Femur (tissue), 1 donor: Measurements from ENCODE around the gene TMEM81.
A peak's percentile ranks its signal among the peaks of the same experiment; 100 is the strongest.

Source experiments
- DNase-seq: peaks from one replicate; pipeline ENCODE4 v3.0.0-alpha.2; 2017

The TMEM81 gene

DNA sequence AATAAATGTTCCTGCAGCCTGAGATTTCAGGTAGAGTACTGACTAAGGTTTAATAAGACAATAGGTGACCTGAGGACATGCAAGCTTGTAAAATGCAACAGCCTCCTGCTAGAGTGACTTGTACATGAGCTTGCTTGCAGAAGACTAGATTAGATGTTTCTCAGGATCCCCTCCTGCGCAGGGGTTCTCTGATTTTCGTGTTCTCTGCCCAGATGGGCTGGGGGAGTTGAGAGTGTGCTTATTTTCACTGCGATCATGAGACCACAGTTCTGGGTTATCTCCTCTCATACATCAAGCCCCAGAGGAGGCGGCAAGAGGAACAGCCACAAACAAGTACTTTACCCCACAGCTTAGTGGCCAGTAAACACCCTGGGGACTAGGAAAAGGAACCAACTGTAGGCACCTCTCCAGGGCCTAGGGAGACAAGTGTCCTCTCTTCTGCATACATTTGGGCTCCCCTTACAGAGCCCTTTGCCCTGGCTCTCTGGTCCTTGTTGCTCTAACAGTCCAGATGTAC lies 8.0 kb downstream of the TMEM81 start:
- DNase-seq, result no peak

DNA sequence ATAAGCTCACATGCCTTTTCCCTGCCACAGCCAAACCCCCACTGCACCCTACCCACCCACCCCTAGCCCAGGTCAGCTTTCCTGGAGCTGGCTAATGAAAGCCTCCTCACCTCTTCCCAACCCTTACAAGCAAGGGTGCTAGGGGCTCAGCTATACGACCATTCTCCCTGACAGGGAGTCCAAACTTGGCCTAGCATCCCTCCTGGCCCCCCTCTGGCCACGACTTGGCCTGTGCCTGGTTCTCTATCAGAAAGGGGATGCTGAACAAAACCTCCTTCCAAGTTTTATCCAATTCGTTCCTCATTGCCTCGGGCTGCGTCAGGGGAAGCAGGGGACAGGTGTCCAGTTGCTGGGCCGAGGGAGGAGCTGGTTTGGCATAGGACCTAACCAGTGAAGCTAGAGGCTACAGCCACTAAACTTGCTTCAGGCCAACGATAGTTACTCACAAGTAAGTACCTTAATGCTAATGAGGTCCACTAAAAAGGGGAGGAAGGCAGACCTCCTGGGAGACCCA lies 8.6 kb downstream of the TMEM81 start:
- no peak for DNase-seq

DNA sequence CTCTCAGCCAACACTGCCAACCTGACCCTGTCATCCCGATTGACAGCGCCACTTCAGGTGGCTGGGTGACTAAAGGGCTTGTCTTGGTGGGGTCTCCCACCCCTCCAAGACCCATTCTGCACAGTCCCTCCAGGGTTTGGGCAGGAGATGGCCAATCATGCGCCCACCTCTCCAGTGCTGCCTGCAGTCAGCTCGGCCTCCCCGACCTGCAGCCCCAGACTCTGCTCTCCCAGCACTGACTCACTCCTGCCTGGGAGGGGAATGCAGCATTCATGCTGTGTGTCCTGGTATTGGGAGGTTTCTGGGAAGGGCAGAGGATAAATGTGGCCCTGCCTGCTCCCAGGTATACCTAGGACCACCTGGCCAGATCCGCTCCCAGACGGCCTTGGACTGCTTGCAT lies 9.7 kb downstream of the TMEM81 start:
- no peak for DNase-seq

DNA sequence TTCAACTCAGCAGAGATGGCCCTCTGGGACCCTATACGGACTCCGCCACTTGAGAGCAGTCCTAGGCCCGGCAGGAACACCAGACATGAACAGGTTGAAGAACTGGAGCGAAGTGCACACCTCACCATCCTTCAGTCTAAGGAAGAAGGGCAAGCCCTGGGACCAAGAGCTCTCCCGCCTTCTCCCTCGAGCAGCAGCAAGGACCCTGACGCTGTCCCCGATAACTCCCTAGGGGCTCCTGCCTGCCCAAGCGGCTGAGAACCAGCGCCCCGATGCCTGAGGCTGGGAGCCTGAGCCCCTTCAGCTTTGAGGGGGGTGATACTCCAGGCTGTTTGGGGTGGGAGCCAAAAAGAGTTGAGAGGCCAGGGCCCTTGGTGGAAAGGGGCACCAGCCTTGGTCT lies 10.2 kb downstream of the TMEM81 start:
- no peak for DNase-seq

DNA sequence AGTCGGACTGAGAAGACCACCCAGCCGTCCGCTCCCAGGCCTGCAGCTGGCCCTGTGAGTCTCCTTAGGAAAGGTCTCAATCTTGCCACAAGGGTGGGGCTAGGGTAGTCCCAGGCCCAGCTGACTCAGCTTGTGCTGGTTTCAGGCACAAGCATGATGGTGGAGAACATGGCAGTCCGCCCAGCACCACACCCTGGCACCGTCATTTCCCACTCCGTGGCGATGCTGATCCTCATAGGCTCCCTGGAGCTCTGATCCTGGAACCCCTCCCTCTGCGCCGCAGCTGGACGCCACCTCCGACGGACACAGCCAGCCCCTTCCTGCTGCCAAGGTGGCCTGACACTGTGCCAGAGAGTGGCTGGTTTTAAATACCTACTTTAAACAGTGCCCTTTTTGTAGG lies 10.7 kb downstream of the TMEM81 start:
- peak; percentile 43 for DNase-seq

DNA sequence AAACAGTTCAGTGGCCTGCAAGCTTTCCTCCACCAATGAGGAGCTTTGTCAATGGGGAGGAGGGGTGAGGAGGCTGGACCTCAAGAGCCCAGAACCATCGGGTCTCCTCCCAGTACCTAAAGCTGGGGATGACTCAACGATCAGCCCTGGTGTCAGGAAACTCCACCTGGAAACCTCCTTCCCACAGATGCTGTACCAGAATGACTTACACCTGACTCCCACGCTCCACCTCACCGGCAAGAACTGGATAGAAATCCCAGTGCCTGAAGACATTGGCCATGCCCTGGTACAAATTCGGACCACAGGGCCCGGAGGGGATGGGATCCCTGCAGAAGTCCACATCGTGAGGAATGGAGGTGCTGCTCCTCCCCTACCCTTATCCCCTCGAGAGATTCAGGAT lies 11.4 kb downstream of the TMEM81 start:
- DNase-seq, result no peak

DNA sequence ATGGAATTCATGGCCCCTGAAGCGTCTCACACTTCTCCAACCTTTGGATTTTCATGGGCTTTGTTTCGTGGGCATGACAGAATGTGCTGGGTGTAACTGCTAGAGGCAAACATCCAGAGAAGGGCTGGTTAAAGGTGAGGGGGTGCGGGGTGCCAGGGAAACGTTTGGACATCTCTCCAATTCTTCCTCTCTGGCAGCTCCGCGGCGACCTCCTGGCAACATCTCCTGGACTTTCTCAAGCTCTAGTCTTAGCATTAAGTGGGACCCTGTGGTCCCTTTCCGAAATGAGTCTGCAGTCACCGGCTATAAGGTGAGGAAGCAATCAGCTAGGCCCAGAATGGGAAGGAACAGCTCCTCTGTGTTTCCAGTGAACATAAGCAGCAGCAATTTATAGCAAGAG lies 12.0 kb downstream of the TMEM81 start:
- no peak for DNase-seq

DNA sequence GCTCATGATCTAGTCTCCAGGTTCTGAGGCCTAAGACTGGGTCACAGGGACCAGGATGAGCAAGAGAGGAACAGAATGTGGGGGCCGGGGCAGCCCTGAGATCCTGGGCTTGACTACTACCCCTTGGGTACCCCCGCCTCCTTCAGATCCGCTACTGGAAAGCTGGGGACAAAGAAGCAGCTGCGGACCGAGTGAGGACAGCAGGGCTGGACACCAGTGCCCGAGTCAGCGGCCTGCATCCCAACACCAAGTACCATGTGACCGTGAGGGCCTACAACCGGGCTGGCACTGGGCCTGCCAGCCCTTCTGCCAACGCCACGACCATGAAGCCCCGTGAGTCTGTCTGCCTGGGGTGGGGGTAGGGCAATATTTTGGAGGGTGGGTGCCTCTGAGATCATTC lies 12.5 kb downstream of the TMEM81 start:
- DNase-seq, result no peak

DNA sequence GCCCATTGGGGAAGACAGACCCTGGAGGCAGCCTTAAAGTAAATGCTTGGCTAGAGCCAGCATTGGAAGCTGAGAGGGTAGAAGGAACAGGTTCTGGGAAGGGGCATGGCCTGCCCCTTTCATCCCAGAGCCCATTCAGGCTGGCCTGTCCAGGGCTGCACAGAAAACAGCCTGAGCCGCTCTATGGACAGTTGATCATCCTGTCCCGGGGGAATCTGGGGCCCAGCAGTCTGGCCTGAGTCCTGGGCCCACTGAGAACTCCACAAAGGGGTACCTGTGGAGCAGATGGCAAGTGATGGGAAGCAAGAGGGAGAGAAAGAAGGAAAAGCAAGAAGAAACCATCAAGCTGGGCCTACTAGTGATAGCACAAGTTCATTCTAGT lies 13.2 kb downstream of the TMEM81 start:
- DNase-seq, result no peak

DNA sequence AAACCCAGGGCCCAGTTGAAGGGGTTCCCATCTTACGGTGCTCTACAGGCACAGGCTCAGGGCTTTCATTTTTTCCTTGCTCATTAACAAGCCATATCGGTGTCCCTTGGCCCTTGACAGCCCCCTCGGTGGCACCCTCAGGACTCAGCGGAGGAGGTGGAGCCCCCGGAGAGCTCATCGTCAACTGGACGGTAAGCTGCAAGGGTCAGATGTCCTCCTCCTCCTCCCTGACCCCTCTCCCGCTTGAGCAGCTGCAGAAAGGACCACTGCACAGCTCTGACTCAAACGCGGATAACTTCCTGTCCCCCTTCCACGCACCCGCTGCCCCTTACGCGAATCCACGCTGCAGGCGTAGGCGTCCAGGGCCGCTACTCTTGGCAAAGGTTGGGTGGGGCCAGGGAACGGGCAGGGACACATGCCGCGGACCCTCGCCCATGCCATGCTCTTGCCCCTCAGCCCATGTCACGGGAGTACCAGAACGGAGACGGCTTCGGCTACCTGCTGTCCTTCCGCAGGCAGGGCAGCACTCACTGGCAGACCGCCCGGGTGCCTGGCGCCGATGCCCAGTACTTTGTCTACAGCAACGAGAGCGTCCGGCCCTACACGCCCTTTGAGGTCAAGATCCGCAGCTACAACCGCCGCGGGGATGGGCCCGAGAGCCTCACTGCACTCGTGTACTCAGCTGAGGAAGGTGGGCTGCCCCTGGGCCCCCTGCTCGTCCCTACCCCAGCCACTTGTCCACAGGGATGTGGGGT lies 14.7 kb downstream of the TMEM81 start:
- DNase-seq, result no peak

DNA sequence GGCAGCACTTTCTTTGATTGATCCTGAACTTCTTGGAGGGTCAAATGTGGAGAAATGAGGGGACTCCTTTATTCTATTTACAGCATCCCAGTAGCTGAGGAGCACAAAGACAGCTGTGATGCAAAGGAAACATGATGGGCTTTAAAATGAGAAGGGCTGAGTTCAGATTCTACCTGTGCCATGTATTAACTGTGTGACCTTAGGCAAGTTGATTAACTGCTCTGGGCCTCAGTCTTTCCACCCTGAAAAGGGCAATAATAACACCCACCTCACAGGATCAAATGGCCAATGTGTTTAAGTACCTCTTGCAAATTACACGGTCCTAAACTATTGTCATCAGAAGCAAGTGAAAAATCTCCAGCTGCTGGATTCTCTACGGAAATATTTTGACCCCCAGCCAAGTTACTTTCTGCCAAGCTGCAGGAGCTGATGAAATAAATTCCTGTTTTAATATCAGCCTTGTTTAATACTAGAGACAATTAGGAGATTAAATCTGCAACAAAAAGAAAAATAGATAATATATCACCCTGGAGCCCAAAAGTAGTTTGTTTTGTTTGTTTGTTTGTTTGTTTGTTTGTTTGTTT lies 15.7 kb downstream of the TMEM81 start:
- no peak for DNase-seq

DNA sequence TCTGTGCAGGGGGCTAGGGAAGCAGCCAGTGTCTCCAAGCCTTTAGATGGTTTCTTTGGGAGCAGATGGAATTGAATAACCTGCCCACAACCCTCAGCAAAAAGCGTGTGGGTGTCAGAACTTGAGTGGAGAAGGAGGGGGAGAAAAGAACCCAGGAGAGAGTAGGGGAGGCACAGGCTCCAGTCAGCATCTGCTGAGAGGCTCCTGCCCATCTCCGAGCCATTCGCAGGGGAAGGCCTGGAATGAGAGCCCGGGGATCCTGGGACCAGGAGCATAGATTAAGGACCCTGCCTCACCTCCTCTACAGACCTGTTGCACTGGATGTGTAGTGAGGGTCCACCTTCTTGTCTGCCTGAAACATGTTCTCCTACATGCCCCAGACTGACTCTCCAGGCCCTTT lies 16.3 kb downstream of the TMEM81 start:
- DNase-seq, result no peak

DNA sequence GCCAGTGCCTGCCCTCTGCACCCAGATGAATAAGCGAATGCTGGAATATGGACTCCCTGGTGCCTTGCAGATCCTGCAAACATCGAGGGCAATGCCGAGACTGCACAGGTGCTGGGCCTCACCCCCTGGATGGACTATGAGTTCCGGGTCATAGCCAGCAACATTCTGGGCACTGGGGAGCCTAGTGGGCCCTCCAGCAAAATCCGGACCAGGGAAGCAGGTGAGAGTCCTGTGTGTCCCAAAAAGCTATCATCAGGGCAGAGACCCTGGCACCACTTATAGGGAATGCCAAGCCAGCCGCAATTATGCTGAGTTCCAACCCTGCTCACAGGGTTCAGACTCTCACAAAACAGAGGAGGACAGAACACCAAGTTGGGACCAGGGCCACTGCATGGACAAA lies 17.2 kb downstream of the TMEM81 start:
- no peak for DNase-seq

DNA sequence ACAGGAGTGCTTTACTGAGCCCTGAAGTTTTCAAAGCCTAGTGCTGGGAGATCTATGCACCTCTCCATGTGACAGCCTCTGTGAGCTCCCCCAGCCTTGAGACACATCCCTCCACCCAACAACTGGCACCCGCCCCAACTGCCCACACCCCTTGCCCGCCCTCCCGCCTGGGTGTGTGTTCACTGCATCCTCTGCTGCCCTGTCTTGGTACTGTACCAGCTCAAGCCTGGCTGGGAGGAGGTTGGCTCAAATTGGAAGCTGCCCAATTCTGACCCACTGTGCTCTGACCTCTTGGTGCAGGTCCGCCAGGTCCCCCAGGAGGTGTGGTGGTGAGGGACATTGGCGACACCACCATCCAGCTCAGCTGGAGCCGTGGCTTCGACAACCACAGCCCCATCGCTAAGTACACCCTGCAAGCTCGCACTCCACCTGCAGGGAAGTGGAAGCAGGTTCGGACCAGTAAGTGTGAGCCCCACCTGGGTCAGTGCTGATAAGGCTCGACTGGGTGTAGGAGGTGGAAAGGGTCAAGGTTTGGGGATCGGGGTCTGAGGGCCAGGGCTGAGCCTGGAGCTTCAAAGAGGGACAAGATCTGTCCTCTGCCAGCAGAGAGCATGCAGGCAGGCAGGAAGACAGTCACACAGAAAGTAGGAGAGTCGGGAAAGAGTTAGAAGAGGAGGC lies 18.0 kb downstream of the TMEM81 start:
- DNase-seq, result no peak

DNA sequence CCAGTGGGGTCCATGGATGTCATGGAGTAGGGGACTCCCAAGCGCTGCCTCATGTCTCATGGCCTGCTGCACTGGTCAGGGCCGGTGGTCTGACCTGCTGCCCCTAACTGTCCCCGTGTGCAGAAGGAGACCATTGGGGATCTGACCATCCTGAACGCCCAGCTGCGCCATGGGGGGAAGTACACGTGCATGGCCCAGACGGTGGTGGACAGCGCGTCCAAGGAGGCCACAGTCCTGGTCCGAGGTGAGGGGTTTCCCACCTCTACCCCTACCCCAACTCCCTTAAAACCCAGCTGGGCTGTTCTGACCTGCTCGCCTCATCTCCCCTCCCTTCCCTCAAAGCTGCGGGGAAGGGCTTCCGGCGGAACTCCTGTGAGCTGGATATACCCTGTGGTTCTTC lies 18.6 kb downstream of the TMEM81 start:
- no peak for DNase-seq

DNA sequence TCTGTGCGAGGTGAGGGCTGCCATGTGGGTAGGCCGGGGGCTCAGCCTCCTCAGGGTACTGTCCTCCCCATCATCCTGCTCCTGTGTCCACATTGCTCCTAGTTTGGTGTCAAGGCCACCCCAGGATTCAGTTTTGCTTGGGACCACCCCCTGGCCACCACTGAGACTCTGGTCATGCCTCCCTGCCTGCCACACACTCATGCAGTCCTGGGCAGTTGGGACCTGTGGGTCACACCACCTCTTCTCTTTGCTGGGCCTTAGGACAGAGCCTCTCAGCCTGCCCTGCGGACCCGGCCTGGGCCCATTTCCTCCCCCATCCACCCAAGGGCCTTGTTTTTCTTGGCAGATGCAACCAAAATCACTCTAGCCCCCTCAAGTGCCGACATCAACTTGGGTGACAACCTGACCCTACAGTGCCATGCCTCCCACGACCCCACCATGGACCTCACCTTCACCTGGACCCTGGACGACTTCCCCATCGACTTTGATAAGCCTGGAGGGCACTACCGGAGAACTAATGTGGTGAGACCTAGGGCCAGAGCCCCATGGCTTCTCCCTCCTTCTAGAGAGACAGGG lies 19.4 kb downstream of the TMEM81 start:
- DNase-seq, result no peak

DNA sequence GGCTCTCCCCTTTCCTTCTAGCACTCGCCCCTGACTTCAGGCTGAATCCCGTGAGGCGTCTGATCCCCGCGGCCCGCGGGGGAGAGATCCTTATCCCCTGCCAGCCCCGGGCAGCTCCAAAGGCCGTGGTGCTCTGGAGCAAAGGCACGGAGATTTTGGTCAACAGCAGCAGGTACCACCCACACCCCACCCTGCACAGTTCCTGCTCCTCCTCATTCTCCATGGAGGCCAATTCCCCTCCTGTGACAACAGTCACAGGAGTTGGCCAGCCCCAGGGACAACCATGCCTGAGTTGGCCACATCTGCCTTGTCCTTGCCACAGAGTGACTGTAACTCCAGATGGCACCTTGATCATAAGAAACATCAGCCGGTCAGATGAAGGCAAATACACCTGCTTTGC lies 20.0 kb downstream of the TMEM81 start:
- no peak for DNase-seq

DNA sequence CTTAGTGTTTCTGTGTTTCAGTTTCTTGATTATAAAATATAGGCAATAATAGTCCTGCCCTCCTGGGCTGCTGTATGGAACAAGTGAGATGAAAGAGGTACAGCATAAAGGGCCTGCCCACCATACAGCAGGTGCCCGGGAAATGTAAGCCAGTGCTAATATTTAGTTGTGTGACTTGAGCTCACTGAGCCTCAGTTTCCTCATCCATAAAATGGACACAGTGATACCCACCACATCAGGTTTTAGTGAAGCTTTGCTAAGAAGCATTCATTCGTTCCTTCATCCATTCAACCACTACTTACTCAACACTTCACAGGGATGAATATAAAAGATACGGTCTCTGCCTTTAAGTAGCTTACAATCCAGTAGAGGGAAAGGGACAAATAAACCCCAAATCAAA lies 21.4 kb downstream of the TMEM81 start:
- no peak for DNase-seq

DNA sequence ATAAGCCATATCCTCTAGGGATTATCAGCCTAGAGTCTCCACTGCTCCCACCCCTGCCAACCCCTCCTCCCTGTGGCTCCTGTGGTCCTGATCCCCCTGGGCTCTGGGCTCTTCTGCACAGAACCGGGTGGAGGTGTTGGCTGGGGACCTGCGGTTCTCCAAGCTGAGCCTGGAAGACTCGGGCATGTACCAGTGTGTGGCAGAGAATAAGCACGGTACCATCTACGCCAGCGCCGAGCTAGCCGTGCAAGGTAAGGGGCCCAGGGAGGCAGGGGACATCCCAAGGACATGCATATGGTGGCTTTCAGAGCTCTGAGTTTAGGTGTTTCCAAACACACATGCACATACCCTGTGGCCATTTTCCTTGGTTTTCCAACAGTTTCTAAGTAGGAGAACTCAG lies 21.9 kb downstream of the TMEM81 start:
- DNase-seq, result no peak

DNA sequence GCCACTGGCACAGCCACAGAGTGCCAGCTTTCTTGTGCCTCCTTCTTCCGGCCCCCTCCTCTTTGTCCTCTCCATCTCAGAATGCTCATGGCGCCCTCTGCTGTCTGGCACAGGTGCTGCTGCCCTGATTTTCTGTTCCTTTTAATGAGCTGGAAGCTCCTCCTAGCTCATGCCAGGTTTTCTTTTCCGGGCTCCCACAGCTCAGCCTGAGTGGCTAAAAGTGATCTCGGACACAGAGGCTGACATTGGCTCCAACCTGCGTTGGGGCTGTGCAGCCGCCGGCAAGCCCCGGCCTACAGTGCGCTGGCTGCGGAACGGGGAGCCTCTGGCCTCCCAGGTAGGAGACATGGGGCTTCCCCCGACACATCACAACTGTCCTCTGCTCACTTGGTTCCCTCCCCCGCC lies 22.6 kb downstream of the TMEM81 start:
- DNase-seq, result peak; percentile 87

DNA sequence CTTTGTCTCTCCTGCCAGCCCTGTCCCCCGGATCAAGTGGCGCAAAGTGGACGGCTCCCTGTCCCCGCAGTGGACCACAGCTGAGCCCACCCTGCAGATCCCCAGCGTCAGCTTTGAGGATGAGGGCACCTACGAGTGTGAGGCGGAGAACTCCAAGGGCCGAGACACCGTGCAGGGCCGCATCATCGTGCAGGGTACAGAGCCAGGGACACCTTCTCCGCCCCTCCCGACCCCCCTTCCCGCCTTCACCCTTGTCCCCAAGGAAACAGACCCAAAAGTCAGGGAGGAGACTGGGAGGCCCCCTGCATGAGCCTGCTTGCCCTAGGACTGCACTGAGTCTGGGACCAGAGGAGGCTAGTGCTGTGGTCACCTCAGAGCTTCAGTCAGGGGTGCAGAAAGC lies 23.0 kb downstream of the TMEM81 start:
- no peak for DNase-seq

DNA sequence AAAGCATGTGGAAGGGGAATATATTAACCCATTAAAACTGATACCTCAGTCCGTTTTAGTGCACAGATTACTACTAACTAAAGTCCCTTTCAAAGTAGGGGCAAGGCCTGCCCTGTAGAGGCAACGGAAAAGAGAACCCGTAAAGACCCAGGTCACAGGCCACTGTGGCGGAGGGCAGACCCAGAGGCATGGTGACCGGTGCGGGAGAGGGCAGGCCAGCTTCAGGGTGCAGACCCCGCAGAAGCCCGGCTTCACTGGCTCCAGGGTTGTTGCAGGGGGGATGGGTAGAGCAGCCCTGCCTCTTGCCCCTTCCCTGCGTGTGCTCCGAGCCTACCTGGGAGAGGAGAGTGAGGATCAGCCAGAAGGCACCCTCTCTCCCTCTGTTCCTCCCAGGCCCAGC lies 23.5 kb downstream of the TMEM81 start:
- DNase-seq, result no peak

DNA sequence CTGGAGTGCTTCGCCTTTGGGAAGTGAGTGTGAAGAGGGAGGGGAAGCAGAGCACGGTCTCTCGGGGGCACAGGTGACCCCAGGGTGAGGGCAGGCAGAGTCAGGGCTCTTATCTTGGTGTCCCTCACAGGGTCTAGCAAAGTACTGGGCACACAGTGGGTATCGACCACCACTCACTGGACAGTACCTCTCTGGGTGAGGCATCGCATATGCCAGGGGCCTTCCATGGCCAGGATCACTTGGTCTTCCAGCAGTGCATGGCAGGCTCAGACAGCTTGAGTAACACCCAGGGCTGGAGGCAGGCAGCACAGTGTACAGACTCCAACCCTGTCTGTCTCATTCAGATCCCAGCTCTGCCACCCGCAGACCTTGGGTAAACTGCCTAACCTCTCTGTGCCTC lies 24.6 kb downstream of the TMEM81 start:
- DNase-seq, result no peak

DNA sequence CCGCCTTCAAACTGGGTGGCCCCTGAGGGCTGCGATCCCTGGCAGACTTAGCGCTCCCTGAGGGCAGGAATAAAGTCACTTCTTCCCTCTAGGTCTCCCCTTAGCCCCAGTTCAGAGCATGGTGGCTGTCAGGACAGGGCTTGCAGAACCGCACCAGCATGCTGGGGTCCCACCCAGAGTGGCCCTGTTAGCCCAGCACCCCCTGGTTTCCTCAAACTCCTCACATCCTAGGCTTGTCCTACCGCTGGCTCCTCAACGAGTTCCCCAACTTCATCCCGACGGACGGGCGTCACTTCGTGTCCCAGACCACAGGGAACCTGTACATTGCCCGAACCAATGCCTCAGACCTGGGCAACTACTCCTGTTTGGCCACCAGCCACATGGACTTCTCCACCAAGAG lies 25.4 kb downstream of the TMEM81 start:
- no peak for DNase-seq
